Spleen (tissue), 11 donors: ENCODE data around the gene ADAM15. TPM values are rescaled to one million over a fixed set of nuclear protein-coding genes. Genes with fewer than 3 reads are reported as not detected.

Experiments used
- DNase-seq: peaks from one replicate; pipeline ENCODE4 v3.0.0-alpha.2; 2020
- H3K27ac ChIP-seq, 8 donors: fragments of 200-600 bp; sonication (generic) in 7 of 8; 1 replicate in 4 of 8; 2 replicates in 4 of 8; pipeline versions ENCODE4 v1.5.0 to v1.8.0; 2016 to 2021; ENCODE audit warnings: inconsistent platforms in 4 of 8, mild to moderate bottlenecking in 4 of 8, moderate library complexity in 1 of 8
- H3K27me3 ChIP-seq, 7 donors: fragments of 200-600 bp; sonication (generic) in 6 of 7; replicated peaks in 1 of 7; 1 replicate in 4 of 7; 2 replicates in 3 of 7; pipeline versions ENCODE4 v1.5.0 to v1.8.0; 2016 to 2021; ENCODE audit warnings: inconsistent platforms in 3 of 7, mild to moderate bottlenecking in 1 of 7
- H3K36me3 ChIP-seq, 6 donors: fragments of 200-600 bp; sonication (generic) in 5 of 6; 1 replicate in 4 of 6; 2 replicates in 2 of 6; pipeline versions ENCODE4 v1.5.0 to v1.8.0; 2016 to 2021; ENCODE audit warnings: inconsistent platforms in 2 of 6
- H3K4me1 ChIP-seq, 6 donors: fragments of 200-600 bp; sonication (generic) in 5 of 6; 1 replicate in 3 of 6; 2 replicates in 3 of 6; pipeline versions ENCODE4 v1.5.0 to v1.8.0; 2016 to 2021; ENCODE audit warnings: inconsistent platforms in 3 of 6
- H3K4me3 ChIP-seq, 8 donors: fragments of 200-600 bp; sonication (generic) in 7 of 8; 1 replicate in 4 of 8; 2 replicates in 4 of 8; pipeline versions ENCODE4 v1.5.0 to v1.8.0; 2016 to 2021; ENCODE audit warnings: inconsistent platforms in 4 of 8, mild to moderate bottlenecking in 4 of 8, moderate library complexity in 2 of 8
- H3K9me3 ChIP-seq, 8 donors: fragments of 200-600 bp; sonication (generic) in 7 of 8; 1 replicate in 4 of 8; 2 replicates in 4 of 8; pipeline versions ENCODE4 v1.5.0 to v1.8.0; 2016 to 2021; ENCODE audit warnings: inconsistent platforms in 4 of 8
- POLR2A ChIP-seq, 3 donors: fragments of 450-650 bp; IDR thresholded peaks; one replicate each; pipeline ENCODE4 v1.5.1; 2017; ENCODE audit warnings: antibody characterized with exemption in 3 of 3, mild to moderate bottlenecking in 1 of 3
- POLR2AphosphoS5 ChIP-seq, 3 donors: sonication (generic); formaldehyde crosslinking; IDR thresholded peaks; one replicate each; pipeline ENCODE4 v1.5.1; 2017; ENCODE audit warnings: antibody characterized with exemption in 3 of 3
- WGBS, 5 donors: extraction: QIAGEN DNeasy Blood & Tissue Kit in 3 of 5; methylation state at CpG; one replicate each; pipeline versions ENCODE4 v1.1.5 to v1.1.7; 2013 to 2018; 5-methylcytosine and 5-hydroxymethylcytosine counted together
- intact Hi-C: fragments of 100-400 bp; cut with DNase I; formaldehyde crosslinking; loops from one replicate; pipeline ENCODE4 v1.15.0; 2023; ENCODE audit warnings: low total_unique reads
- polyA plus RNA-seq, 3 donors: library from polyadenylated mRNA; stranded (reverse); fragments of 200-250 nt; gene quantifications; one replicate each; pipeline ENCODE4 v1.2.1, GENCODE V29; 2013
- total RNA-seq, 7 donors: library from RNA; depleted of rRNA in 3 of 7; stranded (reverse); fragments of >200 nt in 3 of 7; fragmentation: NEBNext Ultra II Directional in 4 of 7; extraction: Animal tissue kit (Norgen Biotek cat#: 25700) in 4 of 7; gene quantifications; one replicate each; pipeline versions ENCODE4 v1.1.0 to v1.2.1, GENCODE V29; 2016 to 2021
- TF ChIP-seq, protein P1 (sequence below), 11 experiments: fragments of 200-600 bp in 7 of 11; fragments of 450-650 bp in 4 of 11; sonication (generic) in 4 of 11; IDR thresholded peaks in 8 of 11; conservative IDR thresholded peaks in 3 of 11; 1 replicate in 7 of 11; 2 replicates in 4 of 11; pipeline versions ENCODE4 v1.4.0 to v1.8.0; 2016 to 2021; ENCODE audit warnings: antibody characterized with exemption in 11 of 11, inconsistent platforms in 4 of 11, mild to moderate bottlenecking in 1 of 11
- donor health status: healthy with polysubstance abuse.
- donor health status: DM: no; HTN: no; CAD: no; lungs with moderate emphysema.
- donor health status: DM: no; HTN: no; CAD: no.
- donor health status: Bipolar disorder and iron deficiency.
- donor health status: healthy.
- donor health status: DM: no; HTN: no; CAD: no.
- donor health status: DM: yes; HTN: yes; CAD: no.

ADAM15 gene
- total and polyA plus RNA-seq, 10 donors, result 70.8 to 313 (median 86.6) TPM

DNA sequence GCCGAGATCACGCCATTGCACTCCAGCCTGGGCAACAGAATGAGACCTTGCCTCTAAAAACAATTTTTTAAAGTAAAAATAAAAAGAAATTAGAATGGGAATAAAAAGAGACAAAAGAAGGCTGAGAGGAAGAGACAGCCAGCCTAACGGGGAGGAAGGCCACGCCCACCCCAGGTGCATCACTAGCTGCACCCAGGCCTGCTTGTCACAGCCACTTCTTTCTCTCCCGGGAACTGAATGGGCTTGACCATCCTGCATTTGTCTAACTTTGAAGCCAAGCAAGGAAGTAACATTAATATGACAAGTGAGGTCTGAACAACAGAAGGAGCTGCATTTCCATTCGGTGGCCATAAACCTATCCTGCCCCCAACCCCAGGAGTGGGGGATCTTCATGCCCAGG, 55.7 kb downstream of the ADAM15 start:
- no peak overlapping the region for H3K27ac ChIP-seq
- no peaks in the 10 kb centered on the region for H3K9me3 ChIP-seq
- intact Hi-C loops, result no loop called here
- H3K27me3 ChIP-seq, result peaks cover 0 to 3% (median 0%) of the 10 kb centered on the region in 7 donors
- peaks cover 0 to 12% (median 0%) of the 10 kb centered on the region in 6 donors for H3K4me1 ChIP-seq
- DNase-seq, result no peak
- 71 to 77% (median 76%) methylated on average over 6 of the region's 6 CpGs for WGBS, 5 donors
- no peak for TF ChIP-seq POLR2A (IDR thresholded peaks at IDR 0.05)
- TF ChIP-seq POLR2AphosphoS5 (IDR thresholded peaks at IDR 0.05), result no peak
- TF ChIP-seq, protein P1, sequence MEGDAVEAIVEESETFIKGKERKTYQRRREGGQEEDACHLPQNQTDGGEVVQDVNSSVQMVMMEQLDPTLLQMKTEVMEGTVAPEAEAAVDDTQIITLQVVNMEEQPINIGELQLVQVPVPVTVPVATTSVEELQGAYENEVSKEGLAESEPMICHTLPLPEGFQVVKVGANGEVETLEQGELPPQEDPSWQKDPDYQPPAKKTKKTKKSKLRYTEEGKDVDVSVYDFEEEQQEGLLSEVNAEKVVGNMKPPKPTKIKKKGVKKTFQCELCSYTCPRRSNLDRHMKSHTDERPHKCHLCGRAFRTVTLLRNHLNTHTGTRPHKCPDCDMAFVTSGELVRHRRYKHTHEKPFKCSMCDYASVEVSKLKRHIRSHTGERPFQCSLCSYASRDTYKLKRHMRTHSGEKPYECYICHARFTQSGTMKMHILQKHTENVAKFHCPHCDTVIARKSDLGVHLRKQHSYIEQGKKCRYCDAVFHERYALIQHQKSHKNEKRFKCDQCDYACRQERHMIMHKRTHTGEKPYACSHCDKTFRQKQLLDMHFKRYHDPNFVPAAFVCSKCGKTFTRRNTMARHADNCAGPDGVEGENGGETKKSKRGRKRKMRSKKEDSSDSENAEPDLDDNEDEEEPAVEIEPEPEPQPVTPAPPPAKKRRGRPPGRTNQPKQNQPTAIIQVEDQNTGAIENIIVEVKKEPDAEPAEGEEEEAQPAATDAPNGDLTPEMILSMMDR (IDR thresholded peaks at IDR 0.05 in 8 of 11, conservative IDR thresholded peaks at IDR 0.05 in 3 of 11), result no peak
- no peak overlapping the region for H3K4me3 ChIP-seq
- H3K36me3 ChIP-seq, result no peaks in the 10 kb centered on the region

DNA sequence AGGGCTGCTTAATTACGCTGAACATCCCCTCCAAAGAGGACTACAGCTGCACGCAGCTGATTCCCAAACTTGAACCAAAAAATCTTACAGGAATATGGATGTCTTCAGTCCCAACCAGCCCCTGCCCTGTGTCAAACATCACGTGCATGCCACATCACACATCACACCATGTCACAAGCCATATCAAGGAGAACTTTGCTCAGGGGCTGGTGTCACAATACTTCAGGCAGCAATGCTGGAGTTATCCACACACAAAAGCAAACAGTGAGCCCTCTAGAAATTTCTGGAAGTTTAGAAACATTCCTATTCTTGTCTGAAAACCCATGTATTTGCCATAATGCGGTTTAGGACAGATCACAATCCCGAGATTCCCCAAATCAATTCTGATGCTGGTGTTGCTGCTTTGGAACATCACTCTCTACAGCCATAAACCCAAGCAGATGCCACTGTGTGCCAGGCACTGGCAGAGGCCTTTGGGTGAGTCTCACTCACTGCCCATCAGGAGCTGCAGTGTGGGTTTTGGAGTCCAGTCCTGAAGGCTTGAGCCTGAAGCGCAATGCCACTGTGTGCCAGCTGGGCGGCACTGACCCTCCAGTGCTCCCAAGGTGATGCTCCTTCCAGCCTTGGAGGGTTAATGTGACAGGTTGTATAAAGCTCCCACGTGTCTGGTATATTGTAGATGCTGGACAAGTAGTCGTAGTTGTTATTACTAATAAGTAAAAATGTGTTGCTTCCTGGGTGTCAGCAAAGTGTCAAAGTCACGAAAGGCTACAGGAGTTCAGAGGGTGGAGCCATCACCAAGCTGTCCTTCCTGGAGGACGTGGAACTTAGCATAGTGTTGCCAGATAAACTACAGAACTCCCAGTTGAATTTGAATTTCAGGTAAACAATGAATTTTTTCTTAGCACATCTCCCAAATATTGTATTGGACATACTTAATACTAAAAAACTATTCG, 56.5 kb downstream of the ADAM15 start:
- intact Hi-C loops, result no loop called here
- 74 to 91% (median 81%) methylated on average over 12 of the region's 12 CpGs for WGBS, 5 donors
- Histone ChIP-seq H3K4me1 (peaks cover 0 to 4% (median 0%) of the 10 kb centered on the region in 6 donors), H3K27ac (no peak overlapping the region), H3K36me3 (no peaks in the 10 kb centered on the region), H3K9me3 (no peaks in the 10 kb centered on the region), H3K4me3 (no peak overlapping the region), H3K27me3 (peaks cover 0 to 8% (median 0%) of the 10 kb centered on the region in 7 donors)
- DNase-seq, result no peak
- TF ChIP-seq POLR2AphosphoS5 (IDR thresholded peaks at IDR 0.05) (no peak), POLR2A (IDR thresholded peaks at IDR 0.05) (no peak)
- TF ChIP-seq, protein P1 (IDR thresholded peaks at IDR 0.05 in 8 of 11, conservative IDR thresholded peaks at IDR 0.05 in 3 of 11), result no peak

DNA sequence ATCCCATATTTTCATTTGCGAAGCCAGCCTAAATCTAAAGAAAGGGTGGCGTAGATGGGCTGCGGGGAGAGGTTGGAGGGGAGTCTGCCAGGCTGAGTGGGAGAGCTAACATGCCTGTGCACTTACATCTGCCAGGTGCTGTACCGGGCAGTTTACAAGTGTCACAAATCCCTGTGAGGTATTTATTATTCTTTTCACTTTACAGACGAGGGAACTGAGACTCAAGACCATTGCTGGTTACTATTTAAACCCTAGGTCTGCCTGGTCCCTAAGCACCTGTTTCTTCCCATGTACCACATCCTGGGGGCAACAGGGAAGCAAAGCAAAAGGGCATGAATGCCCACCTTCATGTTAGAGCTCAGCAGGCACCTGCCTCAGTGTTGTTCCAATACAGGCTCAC, 57.2 kb downstream of the ADAM15 start:
- Histone ChIP-seq H3K4me1 (no peaks in the 10 kb centered on the region), H3K9me3 (no peaks in the 10 kb centered on the region), H3K27ac (no peak overlapping the region), H3K36me3 (no peaks in the 10 kb centered on the region), H3K4me3 (no peak overlapping the region), H3K27me3 (peaks cover 0 to 8% (median 0%) of the 10 kb centered on the region in 7 donors)
- 72 to 92% (median 88%) methylated on average over 5 of the region's 5 CpGs for WGBS, 5 donors
- no peak for TF ChIP-seq POLR2A (IDR thresholded peaks at IDR 0.05)
- no peak for DNase-seq
- intact Hi-C loops, result no loop called here

DNA sequence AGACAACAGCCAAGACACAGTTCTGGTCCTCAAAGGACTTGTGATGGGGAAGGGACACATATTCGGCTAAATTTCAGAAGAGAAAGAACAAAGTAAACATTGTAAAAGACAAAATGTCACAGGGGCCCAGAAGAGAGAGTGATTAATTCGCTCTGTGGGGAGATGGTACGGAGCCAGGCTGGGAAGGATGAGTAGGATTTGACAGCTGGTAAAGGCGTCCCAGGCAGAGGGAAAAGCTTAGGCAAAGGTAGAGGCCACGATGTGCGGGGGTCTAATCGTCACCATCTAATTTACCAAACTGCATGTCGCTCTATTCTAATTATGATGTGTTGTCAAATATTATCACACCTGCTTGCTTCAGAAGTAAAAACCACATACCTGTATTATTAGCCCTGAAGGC, 59.3 kb downstream of the ADAM15 start:
- no peak overlapping the region for H3K27ac ChIP-seq
- WGBS, 5 donors, result 89 to 92% (median 91%) methylated on average over 8 of the region's 8 CpGs
- no peak for DNase-seq
- no peak overlapping the region for H3K4me3 ChIP-seq
- H3K27me3 ChIP-seq, result peaks cover 0 to 8% (median 0%) of the 10 kb centered on the region in 7 donors
- H3K36me3 ChIP-seq, result no peaks in the 10 kb centered on the region
- TF ChIP-seq POLR2A (IDR thresholded peaks at IDR 0.05), result no peak
- TF ChIP-seq POLR2AphosphoS5 (IDR thresholded peaks at IDR 0.05), result no peak
- TF ChIP-seq, protein P1 (IDR thresholded peaks at IDR 0.05 in 8 of 11, conservative IDR thresholded peaks at IDR 0.05 in 3 of 11), result no peak
- no peaks in the 10 kb centered on the region for H3K4me1 ChIP-seq
- H3K9me3 ChIP-seq, result no peaks in the 10 kb centered on the region
- intact Hi-C loops, result no loop called here
